GM18526 (cell line): ENCODE measurements around the gene TTC34.

Experiments used
- POLR2A ChIP-seq: IDR thresholded peaks from 3 replicates; pipeline ENCODE4 v1.6.1; 2011; ENCODE audit not compliant: insufficient read length; ENCODE audit errors: extremely low read depth

Gene TTC34

GRCh38 chr1:2589431-2590232, 211.9 kb downstream of the TTC34 start:
- TF ChIP-seq POLR2A, result no peak

DNA sequence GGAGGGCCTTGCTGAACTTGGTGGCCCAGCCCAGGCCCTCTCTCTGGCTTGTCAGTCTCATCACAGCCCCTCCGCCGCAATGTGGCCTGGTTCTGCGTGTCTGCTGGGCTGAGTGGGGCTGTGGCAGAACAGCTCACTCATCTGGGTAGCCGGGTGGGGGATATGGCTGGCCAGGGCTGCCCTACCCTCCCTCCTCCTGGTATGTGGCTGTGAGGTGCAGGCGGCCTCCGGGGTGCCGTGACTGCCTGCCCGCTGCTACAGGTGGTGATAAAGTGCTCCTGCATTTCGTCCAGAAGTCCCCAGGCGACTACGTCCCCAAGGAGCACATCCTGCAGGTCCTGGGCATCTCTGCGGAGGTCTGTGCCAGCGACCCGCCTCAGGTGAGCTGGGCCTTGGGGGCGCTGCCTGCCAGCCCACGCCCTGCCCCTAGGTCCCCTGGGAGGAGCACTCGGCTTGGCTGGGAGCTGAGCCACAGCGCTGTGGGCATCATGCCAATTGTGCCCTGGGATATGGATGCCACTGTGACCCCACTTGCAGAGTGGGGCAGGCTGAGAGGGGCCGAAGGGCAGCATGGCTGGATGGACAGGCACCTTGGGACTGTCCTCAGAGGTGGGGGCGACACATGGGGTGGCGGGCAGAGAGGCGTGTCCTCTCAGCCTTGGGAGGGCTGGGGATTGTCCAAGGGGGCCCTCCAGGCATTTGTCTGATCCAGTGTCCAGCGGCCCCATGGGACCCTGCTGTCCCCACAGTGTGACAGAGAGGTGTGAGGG, 212.6 kb downstream of the TTC34 start:
- TF ChIP-seq POLR2A, result no peak

DNA sequence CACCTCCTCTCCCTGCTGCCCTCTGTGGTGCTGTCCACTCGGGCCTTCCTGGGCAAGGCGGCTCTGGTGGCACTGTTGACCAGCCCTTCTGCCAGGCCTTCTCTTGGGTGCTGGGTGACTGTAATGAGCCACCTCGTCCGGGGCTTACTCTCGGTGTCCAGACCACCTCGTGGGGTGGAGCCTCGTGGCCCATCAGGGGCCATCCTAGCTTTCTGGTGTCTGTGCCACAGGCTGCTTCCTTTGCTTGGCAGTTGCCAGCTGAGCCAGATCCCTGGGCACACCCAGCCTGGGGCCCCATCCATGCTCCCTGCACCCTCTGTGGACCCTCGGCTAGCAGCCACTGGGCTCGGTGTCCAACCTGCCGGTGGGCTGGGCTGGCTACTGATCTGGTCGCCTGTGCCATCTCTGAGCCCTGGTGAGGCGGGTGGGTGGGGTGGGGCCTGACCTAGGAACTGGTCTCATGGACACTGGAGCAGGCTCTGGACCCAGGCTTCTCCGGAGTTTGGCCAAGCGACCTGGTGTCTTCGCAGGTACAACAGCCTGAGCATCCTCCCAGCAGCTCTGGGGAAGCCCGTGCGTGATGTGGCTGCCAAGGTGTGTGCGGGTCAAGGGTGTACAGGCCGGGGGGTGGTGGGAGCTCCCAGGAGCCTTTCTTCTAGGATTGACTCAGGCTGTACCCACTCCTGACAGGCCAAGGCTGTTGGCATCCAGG, 213.5 kb downstream of the TTC34 start:
- TF ChIP-seq POLR2A, result no peak

GRCh38 chr1:2587071-2587859, 214.2 kb downstream of the TTC34 start:
- no peak for TF ChIP-seq POLR2A

GRCh38 chr1:2586154-2587070, 215.1 kb downstream of the TTC34 start, which contains the start of gene PRXL2B:
PRXL2B (plus strand) TSS chr1:2586777; CDS start chr1:2586886, 109 bp downstream.
- peak; percentile 63 for TF ChIP-seq POLR2A
